Activated CD8-positive, alpha-beta memory T cell treated with anti-CD3 and anti-CD28 coated beads, Interleukin-2, amount 10 ng/mL, durations not matched to agents 7 days and 5 days (primary cell): ENCODE data around the gene MYOCOS. TPM values are rescaled to one million over a fixed set of nuclear protein-coding genes. Genes with fewer than 3 reads are reported as not detected.
"Not testable (repeated sequence)": the region's sequence is repeated elsewhere in the genome, so short reads cannot be mapped to it uniquely, and the experiment has no call there.

Experiments used
- ATAC-seq: fragments of 150-1000 bp; cut with Tn5 transposase; one replicate; pipeline ENCODE4 v1.10.0; 2021; ENCODE audit warnings: moderate library complexity
- CTCF ChIA-PET: fragments of 350-600 bp; sonication (Branson Sonifier 250); formaldehyde crosslinking; loops from one replicate; lab custom pipeline; 2021; ENCODE audit warnings: antibody characterized with exemption; lab: Charles Lee
- DNase-seq: peaks from one replicate; pipeline ENCODE4 v3.0.0-alpha.2; 2020
- H3K27ac Mint-ChIP-seq: one replicate; pipeline ENCODE4 v1.8.0; 2021; ENCODE audit warnings: mild to moderate bottlenecking, mixed read lengths
- H3K27me3 Mint-ChIP-seq: one replicate; pipeline ENCODE4 v1.8.0; 2021; ENCODE audit warnings: mixed read lengths
- H3K36me3 Mint-ChIP-seq: one replicate; pipeline ENCODE4 v1.8.0; 2021; ENCODE audit warnings: mild to moderate bottlenecking, mixed read lengths
- H3K4me1 Mint-ChIP-seq: one replicate; pipeline ENCODE4 v1.8.0; 2021; ENCODE audit warnings: mixed read lengths
- H3K4me3 Mint-ChIP-seq: one replicate; pipeline ENCODE4 v1.8.0; 2021; ENCODE audit warnings: mild to moderate bottlenecking, moderate library complexity, mixed read lengths
- H3K9me3 Mint-ChIP-seq: one replicate; pipeline ENCODE4 v1.8.0; 2022; ENCODE audit warnings: low read depth, mixed read lengths
- total RNA-seq, 2 experiments: library from RNA; stranded (reverse); gene quantifications; one replicate each; pipeline ENCODE4 v1.2.3, GENCODE V29; 2021

MYOCOS gene
- total RNA-seq, result not detected

- no peaks in the 10 kb centered on the region for H3K36me3 Mint-ChIP-seq
- no peak within 1 kb of the TSS for H3K27ac Mint-ChIP-seq
- H3K4me1 Mint-ChIP-seq, result no peaks in the 10 kb centered on the region
- DNase-seq (no peak), ATAC-seq (no peak)
- CTCF ChIA-PET, result interaction anchor here (0.6 to 1.9 kb wide), 4 partner anchors 23 to 380 kb away, joined by 4 to 10 read pairs (median 5); no protein-coding TSS in a partner anchor
- no peaks in the 10 kb centered on the region for H3K9me3 Mint-ChIP-seq
- H3K27me3 Mint-ChIP-seq, result peaks cover 3% of the 10 kb centered on the region
- H3K4me3 Mint-ChIP-seq, result no peak within 1 kb of the TSS
These were observed at the start of gene MYOCOS for GRCh38 chr1:171622152-171622462. MYOCOS (plus strand) TSS chr1:171622243; CDS start chr1:171623884, 1,641 bp downstream.

- Mint-ChIP-seq H3K4me1 (peaks cover 10% of the 10 kb centered on the region), H3K36me3 (peaks cover 53% of the 10 kb centered on the region), H3K27me3 (no peaks in the 10 kb centered on the region), H3K9me3 (no peaks in the 10 kb centered on the region), H3K4me3 (no peak overlapping the region), H3K27ac (no peak overlapping the region)
- CTCF ChIA-PET, result no interaction called here
- DNase-seq, result no peak
- no peak for ATAC-seq
These were observed 45.9 kb upstream of the MYOCOS start for GRCh38 chr1:171576144-171576543.

GRCh38 chr1:171581226-171581625, 40.8 kb upstream of the MYOCOS start:
- H3K27me3 Mint-ChIP-seq, result no peaks in the 10 kb centered on the region
- no peaks in the 10 kb centered on the region for H3K9me3 Mint-ChIP-seq
- peaks cover 54% of the 10 kb centered on the region for H3K36me3 Mint-ChIP-seq
- no peak overlapping the region for H3K4me3 Mint-ChIP-seq
- H3K4me1 Mint-ChIP-seq, result peaks cover 22% of the 10 kb centered on the region
- ATAC-seq, result no peak
- CTCF ChIA-PET, result no interaction called here
- DNase-seq, result no peak
- H3K27ac Mint-ChIP-seq, result no peak overlapping the region

GRCh38 chr1:171581766-171582165, 40.3 kb upstream of the MYOCOS start:
- peaks cover 22% of the 10 kb centered on the region for H3K4me1 Mint-ChIP-seq
- DNase-seq (no peak), ATAC-seq (peak; percentile 33)
- peak overlapping the region; percentile 58 for H3K27ac Mint-ChIP-seq
- H3K9me3 Mint-ChIP-seq, result no peaks in the 10 kb centered on the region
- peaks cover 56% of the 10 kb centered on the region for H3K36me3 Mint-ChIP-seq
- no peaks in the 10 kb centered on the region for H3K27me3 Mint-ChIP-seq
- H3K4me3 Mint-ChIP-seq, result no peak overlapping the region
- CTCF ChIA-PET, result interaction anchor here (1.2 to 1.6 kb wide), 3 partner anchors 11 to 97 kb away, joined by 3 to 6 read pairs (median 4); no protein-coding TSS in a partner anchor

- H3K9me3 Mint-ChIP-seq, result no peaks in the 10 kb centered on the region
- no peak overlapping the region for H3K4me3 Mint-ChIP-seq
- CTCF ChIA-PET, result interaction anchor here (0.9 to 1.7 kb wide), 6 partner anchors 10 to 98 kb away, joined by 3 to 6 read pairs (median 4); no protein-coding TSS in a partner anchor
- peaks cover 22% of the 10 kb centered on the region for H3K4me1 Mint-ChIP-seq
- ATAC-seq, result no peak
- H3K27ac Mint-ChIP-seq, result no peak overlapping the region
- no peak for DNase-seq
- H3K27me3 Mint-ChIP-seq, result no peaks in the 10 kb centered on the region
- peaks cover 58% of the 10 kb centered on the region for H3K36me3 Mint-ChIP-seq
These were observed 39.5 kb upstream of the MYOCOS start for GRCh38 chr1:171582589-171582988.

GRCh38 chr1:171583591-171584201, 38.3 kb upstream of the MYOCOS start:
- no peaks in the 10 kb centered on the region for H3K27me3 Mint-ChIP-seq
- DNase-seq (no peak), ATAC-seq (no peak)
- no peak overlapping the region for H3K4me3 Mint-ChIP-seq
- no peaks in the 10 kb centered on the region for H3K9me3 Mint-ChIP-seq
- no peak overlapping the region for H3K27ac Mint-ChIP-seq
- H3K36me3 Mint-ChIP-seq, result peaks cover 59% of the 10 kb centered on the region
- CTCF ChIA-PET, result interaction anchor here (0.9 to 1.7 kb wide), 4 partner anchors 12 to 99 kb away, joined by 4 to 5 read pairs (median 4); no protein-coding TSS in a partner anchor
- peaks cover 25% of the 10 kb centered on the region for H3K4me1 Mint-ChIP-seq

GRCh38 chr1:171585715-171586114, 36.3 kb upstream of the MYOCOS start:
- no peaks in the 10 kb centered on the region for H3K9me3 Mint-ChIP-seq
- CTCF ChIA-PET, result no interaction called here
- H3K27me3 Mint-ChIP-seq, result no peaks in the 10 kb centered on the region
- no peak overlapping the region for H3K4me3 Mint-ChIP-seq
- H3K27ac Mint-ChIP-seq, result peak overlapping the region; percentile 47
- DNase-seq, result no peak
- no peak for ATAC-seq
- H3K36me3 Mint-ChIP-seq, result peaks cover 61% of the 10 kb centered on the region
- peaks cover 28% of the 10 kb centered on the region for H3K4me1 Mint-ChIP-seq

- DNase-seq (no peak), ATAC-seq (no peak)
- H3K4me3 Mint-ChIP-seq, result no peak overlapping the region
- no peaks in the 10 kb centered on the region for H3K9me3 Mint-ChIP-seq
- peaks cover 13% of the 10 kb centered on the region for H3K4me1 Mint-ChIP-seq
- no peaks in the 10 kb centered on the region for H3K27me3 Mint-ChIP-seq
- CTCF ChIA-PET, result no interaction called here
- no peak overlapping the region for H3K27ac Mint-ChIP-seq
- H3K36me3 Mint-ChIP-seq, result peaks cover 72% of the 10 kb centered on the region
These were observed 33.8 kb upstream of the MYOCOS start for GRCh38 chr1:171588230-171588629.

- Mint-ChIP-seq H3K4me1 (peaks cover 13% of the 10 kb centered on the region), H3K4me3 (no peak overlapping the region), H3K27me3 (no peaks in the 10 kb centered on the region), H3K9me3 (no peaks in the 10 kb centered on the region), H3K36me3 (peaks cover 73% of the 10 kb centered on the region), H3K27ac (no peak overlapping the region)
- ATAC-seq (no peak), DNase-seq (no peak)
- CTCF ChIA-PET, result no interaction called here
These were observed 32.0 kb upstream of the MYOCOS start for GRCh38 chr1:171590022-171590421.

- no peak for ATAC-seq
- CTCF ChIA-PET, result interaction anchor here (1.7 kb wide), 1 partner anchor 12 kb away, joined by 4 read pairs; no protein-coding TSS in a partner anchor
- no peaks in the 10 kb centered on the region for H3K27me3 Mint-ChIP-seq
- DNase-seq, result no peak
- H3K27ac Mint-ChIP-seq, result no peak overlapping the region
- H3K9me3 Mint-ChIP-seq, result no peaks in the 10 kb centered on the region
- H3K4me1 Mint-ChIP-seq, result peaks cover 2% of the 10 kb centered on the region
- no peak overlapping the region for H3K4me3 Mint-ChIP-seq
- H3K36me3 Mint-ChIP-seq, result peaks cover 43% of the 10 kb centered on the region
These were observed 26.7 kb upstream of the MYOCOS start for GRCh38 chr1:171595324-171595723.

GRCh38 chr1:171596119-171596518, 25.9 kb upstream of the MYOCOS start:
- Mint-ChIP-seq H3K4me3 (no peak overlapping the region), H3K4me1 (peaks cover 2% of the 10 kb centered on the region), H3K27me3 (no peaks in the 10 kb centered on the region), H3K27ac (no peak overlapping the region), H3K9me3 (no peaks in the 10 kb centered on the region), H3K36me3 (peaks cover 36% of the 10 kb centered on the region)
- no peak for DNase-seq
- CTCF ChIA-PET, result interaction anchor here (1.7 kb wide), 1 partner anchor 13 kb away, joined by 4 read pairs; no protein-coding TSS in a partner anchor
- ATAC-seq, result no peak

- Mint-ChIP-seq H3K4me1 (peaks cover 2% of the 10 kb centered on the region), H3K9me3 (no peaks in the 10 kb centered on the region), H3K36me3 (peaks cover 31% of the 10 kb centered on the region), H3K27me3 (no peaks in the 10 kb centered on the region), H3K27ac (no peak overlapping the region), H3K4me3 (no peak overlapping the region)
- ATAC-seq, result no peak
- CTCF ChIA-PET, result interaction anchor here (1.7 kb wide), 1 partner anchor 14 kb away, joined by 4 read pairs; no protein-coding TSS in a partner anchor
- DNase-seq, result no peak
These were observed 25.3 kb upstream of the MYOCOS start for GRCh38 chr1:171596705-171597104.

GRCh38 chr1:171597203-171597602, 24.8 kb upstream of the MYOCOS start:
- Mint-ChIP-seq H3K27me3 (no peaks in the 10 kb centered on the region), H3K36me3 (peaks cover 28% of the 10 kb centered on the region), H3K4me3 (no peak overlapping the region), H3K4me1 (peaks cover 2% of the 10 kb centered on the region), H3K9me3 (no peaks in the 10 kb centered on the region), H3K27ac (no peak overlapping the region)
- CTCF ChIA-PET, result interaction anchor here (1.0 kb wide), 1 partner anchor 112 kb away, joined by 3 read pairs; no protein-coding TSS in a partner anchor
- ATAC-seq, result no peak
- no peak for DNase-seq

- H3K27me3 Mint-ChIP-seq, result not testable (repeated sequence)
These were observed 21.7 kb upstream of the MYOCOS start for GRCh38 chr1:171600310-171600709.

More at GRCh38 chr1:171600310-171600709, 21.7 kb upstream of the MYOCOS start:
- H3K4me3 Mint-ChIP-seq, CTCF ChIA-PET, H3K9me3 Mint-ChIP-seq, H3K27ac Mint-ChIP-seq, ATAC-seq, DNase-seq, H3K4me1 Mint-ChIP-seq, H3K36me3 Mint-ChIP-seq: not testable (repeated sequence)
